ENCODE results near the gene INPP5B.

INPP5B gene

GRCh38 chr1:37822906-37823815, 123.7 kb downstream of the INPP5B start:
- Histone ChIP-seq H3K4me1 (ENCODE audit: control insufficient read depth, insufficient read depth, low read length) (no peaks in the 10 kb centered on the region), H3K36me3 (ENCODE audit: control insufficient read depth, insufficient read depth, low read length) (peaks cover 13% of the 10 kb centered on the region), H3K9me3 (ENCODE audit: control insufficient read depth, insufficient read depth, low read length) (no peaks in the 10 kb centered on the region), H3K27me3 (ENCODE audit: control insufficient read depth, insufficient read depth, low read length) (no peaks in the 10 kb centered on the region), H3K9ac (ENCODE audit: low read depth, low read length) (no peak overlapping the region), H3K4me3 (ENCODE audit: low read depth, low read length) (no peak overlapping the region)

- Histone ChIP-seq H3K4me3 (ENCODE audit: low read depth, low read length) (no peak overlapping the region), H3K36me3 (ENCODE audit: control insufficient read depth, insufficient read depth, low read length) (peaks cover 15% of the 10 kb centered on the region), H3K9me3 (ENCODE audit: control insufficient read depth, insufficient read depth, low read length) (no peaks in the 10 kb centered on the region), H3K27me3 (ENCODE audit: control insufficient read depth, insufficient read depth, low read length) (no peaks in the 10 kb centered on the region), H3K4me1 (ENCODE audit: control insufficient read depth, insufficient read depth, low read length) (peaks cover 2% of the 10 kb centered on the region), H3K9ac (ENCODE audit: low read depth, low read length) (no peak overlapping the region)
Measured at GRCh38 chr1:37821481-37821880, 125.4 kb downstream of the INPP5B start.

GRCh38 chr1:37817481-37817880, 129.4 kb downstream of the INPP5B start:
- Histone ChIP-seq H3K27me3 (ENCODE audit: control insufficient read depth, insufficient read depth, low read length) (no peaks in the 10 kb centered on the region), H3K9ac (ENCODE audit: low read depth, low read length) (no peak overlapping the region), H3K4me3 (ENCODE audit: low read depth, low read length) (no peak overlapping the region), H3K9me3 (ENCODE audit: control insufficient read depth, insufficient read depth, low read length) (no peaks in the 10 kb centered on the region), H3K36me3 (ENCODE audit: control insufficient read depth, insufficient read depth, low read length) (peaks cover 12% of the 10 kb centered on the region), H3K4me1 (ENCODE audit: control insufficient read depth, insufficient read depth, low read length) (peaks cover 2% of the 10 kb centered on the region)

- H3K9me3 ChIP-seq (ENCODE audit: control insufficient read depth, insufficient read depth, low read length) = no peaks in the 10 kb centered on the region
- no peak overlapping the region for H3K4me3 ChIP-seq (ENCODE audit: low read depth, low read length)
- peaks cover 2% of the 10 kb centered on the region for H3K4me1 ChIP-seq (ENCODE audit: control insufficient read depth, insufficient read depth, low read length)
- no peak overlapping the region for H3K9ac ChIP-seq (ENCODE audit: low read depth, low read length)
- no peaks in the 10 kb centered on the region for H3K27me3 ChIP-seq (ENCODE audit: control insufficient read depth, insufficient read depth, low read length)
- peaks cover 3% of the 10 kb centered on the region for H3K36me3 ChIP-seq (ENCODE audit: control insufficient read depth, insufficient read depth, low read length)
Measured at GRCh38 chr1:37814252-37814651, 132.6 kb downstream of the INPP5B start.

- peaks cover 3% of the 10 kb centered on the region for H3K36me3 ChIP-seq (ENCODE audit: control insufficient read depth, insufficient read depth, low read length)
- H3K4me3 ChIP-seq (ENCODE audit: low read depth, low read length) = no peak overlapping the region
Measured at GRCh38 chr1:37813529-37814145, 133.2 kb downstream of the INPP5B start.

GRCh38 chr1:37811027-37811655, 135.7 kb downstream of the INPP5B start:
- Histone ChIP-seq H3K9me3 (ENCODE audit: control insufficient read depth, insufficient read depth, low read length) (no peaks in the 10 kb centered on the region), H3K36me3 (ENCODE audit: control insufficient read depth, insufficient read depth, low read length) (peaks cover 6% of the 10 kb centered on the region), H3K4me3 (ENCODE audit: low read depth, low read length) (no peak overlapping the region)

More at GRCh38 chr1:37813529-37814145, 133.2 kb downstream of the INPP5B start:
- no peak overlapping the region for H3K9ac ChIP-seq (ENCODE audit: low read depth, low read length)
- no peaks in the 10 kb centered on the region for H3K27me3 ChIP-seq (ENCODE audit: control insufficient read depth, insufficient read depth, low read length)
- peaks cover 2% of the 10 kb centered on the region for H3K4me1 ChIP-seq (ENCODE audit: control insufficient read depth, insufficient read depth, low read length)
- no peaks in the 10 kb centered on the region for H3K9me3 ChIP-seq (ENCODE audit: control insufficient read depth, insufficient read depth, low read length)

More at GRCh38 chr1:37811027-37811655, 135.7 kb downstream of the INPP5B start:
- H3K9ac ChIP-seq (ENCODE audit: low read depth, low read length) = no peak overlapping the region
- no peaks in the 10 kb centered on the region for H3K27me3 ChIP-seq (ENCODE audit: control insufficient read depth, insufficient read depth, low read length)
- H3K4me1 ChIP-seq (ENCODE audit: control insufficient read depth, insufficient read depth, low read length) = peaks cover 3% of the 10 kb centered on the region
